CD4-positive, alpha-beta T cell treated with Interleukin-15 for 4 hours (primary cell): ENCODE data around the gene SLC25A31.

ENCODE experiments used
- DNase-seq: peaks from one replicate; pipeline ENCODE4 v3.0.0-alpha.2; 2020; ENCODE audit warnings: low spot score

The SLC25A31 gene

GRCh38 chr4:127730142-127730913 lies at the start of gene SLC25A31:
Gene SLC25A31, plus strand, starts transcription at chr4:127730400. Its CDS starts 146 bp downstream, at chr4:127730546.
- DNase-seq: no peak

- no peak for DNase-seq
Observed at GRCh38 chr4:127685292-127685691, 44.9 kb upstream of the SLC25A31 start.

GRCh38 chr4:127686658-127687057 lies 43.5 kb upstream of the SLC25A31 start:
- DNase-seq: no peak

GRCh38 chr4:127687580-127687979 lies 42.6 kb upstream of the SLC25A31 start:
- DNase-seq: no peak

- DNase-seq: no peak
Observed at GRCh38 chr4:127698789-127699200, 31.4 kb upstream of the SLC25A31 start.

GRCh38 chr4:127708985-127709384 lies 21.2 kb upstream of the SLC25A31 start:
- no peak for DNase-seq

- DNase-seq: no peak
Observed at GRCh38 chr4:127709456-127709855, 20.7 kb upstream of the SLC25A31 start.

GRCh38 chr4:127731406-127731805 lies 1.2 kb downstream of the SLC25A31 start:
- no peak for DNase-seq

- DNase-seq: no peak
Observed at GRCh38 chr4:127732623-127733328, 2.6 kb downstream of the SLC25A31 start.

DNA sequence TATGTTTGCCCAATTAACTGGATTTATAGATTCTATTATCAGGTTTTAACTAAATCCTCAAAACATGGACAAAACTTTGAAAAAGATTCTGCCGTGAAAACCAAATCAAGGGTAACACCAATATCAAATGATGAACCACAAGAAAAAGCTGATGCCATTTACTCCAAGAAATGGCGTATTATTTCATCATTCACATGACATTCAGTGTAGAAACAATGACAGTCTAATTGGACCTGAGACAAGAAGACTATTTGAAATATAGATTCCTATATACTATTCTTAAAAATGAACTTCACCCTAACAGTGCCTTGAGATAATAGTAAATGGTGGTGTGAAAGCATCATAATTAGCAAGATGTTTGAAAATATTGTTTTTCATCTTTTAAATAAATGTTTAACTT lies 4.8 kb downstream of the SLC25A31 start:
- DNase-seq: no peak

DNA sequence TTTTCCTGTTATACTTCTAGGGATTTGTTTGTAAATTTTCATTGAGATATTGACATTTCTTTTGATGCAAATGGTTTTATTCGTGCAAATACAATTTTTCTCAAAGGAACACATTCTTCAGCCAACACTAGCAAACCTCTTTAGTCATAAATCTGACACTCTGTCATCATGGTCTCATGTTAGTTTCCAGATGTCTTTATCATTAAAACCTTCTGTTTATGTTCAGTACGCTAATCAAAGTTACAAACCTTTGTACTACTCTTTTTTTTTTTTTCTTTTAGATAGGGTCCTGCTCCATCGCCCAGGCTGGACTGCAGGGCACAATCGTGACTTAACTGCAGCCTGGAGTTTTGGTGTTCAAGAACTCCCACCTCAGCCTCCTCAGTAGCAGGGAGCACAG lies 7.1 kb downstream of the SLC25A31 start:
- no peak for DNase-seq

DNA sequence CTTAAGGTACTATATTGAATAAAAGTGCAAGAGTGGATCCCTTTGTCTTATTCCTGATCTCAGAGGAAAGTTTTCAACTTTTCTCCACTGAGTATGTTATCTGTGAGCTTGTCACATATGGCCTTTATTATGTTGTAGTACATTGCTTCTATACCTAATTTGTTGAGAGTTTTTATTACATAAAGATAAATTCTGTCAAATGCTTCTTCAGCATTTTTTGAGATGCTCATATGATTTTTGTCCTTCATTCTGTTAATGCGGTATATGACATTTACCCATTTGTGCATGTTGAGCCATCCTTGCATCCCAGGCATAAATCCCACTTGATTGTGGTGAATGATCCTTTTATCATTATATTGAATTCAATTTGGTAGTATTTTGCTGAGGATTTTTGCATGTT lies 11.0 kb downstream of the SLC25A31 start:
- no peak for DNase-seq

DNA sequence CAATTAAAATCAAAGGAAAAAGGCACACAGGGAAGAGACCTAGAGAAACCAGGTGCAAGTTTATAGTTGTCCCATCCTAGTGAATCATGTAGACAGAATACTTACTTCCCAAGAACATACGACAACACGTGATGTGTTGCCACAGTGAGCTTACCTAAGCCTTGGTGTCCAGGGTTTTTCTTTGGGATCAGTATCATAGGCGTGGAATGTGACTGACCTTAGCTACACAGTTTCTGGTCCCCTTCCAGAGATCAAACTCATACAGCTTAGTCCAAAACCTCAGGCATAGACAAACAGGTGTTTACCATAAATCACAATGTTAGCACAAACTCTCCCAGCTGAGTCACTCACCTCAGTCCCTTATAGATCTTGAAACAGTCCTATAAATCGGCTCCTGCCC lies 17.7 kb downstream of the SLC25A31 start:
- DNase-seq: no peak

DNA sequence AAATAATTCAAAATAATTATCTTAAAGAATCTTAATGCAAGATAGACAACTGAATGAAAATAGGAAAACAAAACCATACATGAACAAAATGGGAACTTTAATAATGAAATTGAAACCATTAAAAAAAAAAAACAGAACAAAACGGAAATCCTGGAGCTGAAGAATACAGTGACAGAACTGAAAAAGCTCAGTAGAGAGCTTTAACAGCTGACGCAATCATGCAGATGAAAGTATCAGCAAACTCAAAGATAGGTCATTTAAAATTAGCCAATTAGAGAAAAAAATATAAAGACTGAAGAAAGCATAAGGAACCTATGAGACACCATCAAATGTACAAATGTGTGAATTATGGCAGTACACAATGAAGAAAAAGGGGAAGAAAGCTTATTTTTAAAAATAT lies 18.8 kb downstream of the SLC25A31 start:
- no peak for DNase-seq

DNA sequence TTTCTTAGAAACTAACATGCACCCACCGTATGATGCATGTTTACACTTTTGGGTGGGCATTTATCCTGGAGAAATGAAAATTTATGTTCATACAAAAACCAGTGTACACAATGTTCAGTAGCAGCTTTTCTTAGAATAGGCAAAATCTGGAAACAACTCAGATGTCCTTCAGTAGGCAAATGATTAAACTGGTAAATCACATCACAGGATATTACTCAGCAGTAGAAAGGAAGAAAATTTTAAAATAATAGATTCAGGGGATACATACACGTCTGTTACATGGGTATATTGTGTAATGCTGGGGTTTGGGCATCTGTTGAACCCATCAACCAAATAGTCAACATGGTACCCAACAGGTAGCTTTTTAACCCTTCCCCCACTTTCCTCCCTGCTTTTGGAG lies 26.7 kb downstream of the SLC25A31 start:
- DNase-seq: no peak

- DNase-seq: no peak
Observed at GRCh38 chr4:127759228-127759820, 29.1 kb downstream of the SLC25A31 start.

DNA sequence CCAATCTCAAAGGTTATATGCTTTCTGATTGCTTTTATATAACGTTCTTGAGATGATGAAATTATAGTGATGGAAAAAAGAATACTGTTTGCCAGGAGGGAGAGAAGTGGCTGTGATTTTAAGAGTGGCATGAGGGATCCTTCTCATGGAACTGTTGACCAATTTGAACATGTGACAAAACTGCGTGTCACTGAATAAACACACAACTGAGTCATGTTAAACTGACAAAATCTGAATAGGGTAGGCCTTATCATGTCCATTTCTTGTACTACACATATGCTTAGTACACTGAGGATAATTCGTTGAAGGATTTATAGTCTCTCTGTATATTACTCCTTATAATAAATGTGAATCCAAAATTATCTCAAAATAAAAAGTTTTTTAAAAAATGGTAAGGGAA lies 29.7 kb downstream of the SLC25A31 start:
- no peak for DNase-seq

DNA sequence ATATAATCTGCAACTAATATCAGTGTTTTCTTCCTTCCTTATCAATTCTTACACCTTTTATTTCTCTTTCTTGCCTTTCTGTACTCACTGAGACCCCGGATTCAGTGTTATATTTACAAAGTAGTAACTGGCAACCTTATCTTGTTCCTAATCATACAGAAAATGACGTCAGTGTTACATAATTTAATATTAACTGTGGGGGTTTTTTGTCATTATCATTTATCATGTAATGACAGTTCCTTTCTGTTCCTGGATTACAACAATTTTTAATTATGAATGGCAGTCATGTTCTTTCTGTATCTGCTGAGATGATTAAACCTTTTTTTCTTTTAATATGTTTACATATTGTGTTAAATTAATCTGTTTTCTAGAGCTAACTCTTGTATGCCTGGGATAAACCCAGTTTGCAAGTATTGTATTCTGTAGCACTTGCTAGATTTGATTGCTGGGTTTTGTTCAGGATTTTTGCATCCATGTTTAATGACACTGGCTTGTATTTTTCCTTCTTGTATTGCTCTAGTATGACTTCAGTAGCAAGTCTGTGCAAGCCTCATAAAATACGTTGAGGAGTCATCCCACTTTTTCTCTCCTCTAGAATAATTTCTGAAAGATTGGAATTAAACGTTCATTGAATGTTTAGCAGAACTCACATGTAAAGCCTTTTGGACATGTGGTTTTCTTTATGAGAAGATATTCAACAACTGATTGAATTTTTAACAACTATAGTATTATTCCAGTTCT lies 41.5 kb downstream of the SLC25A31 start:
- DNase-seq: no peak

- DNase-seq: no peak
Observed at GRCh38 chr4:127772769-127773671, 42.8 kb downstream of the SLC25A31 start.

GRCh38 chr4:127775843-127776242 lies 45.6 kb downstream of the SLC25A31 start:
- no peak for DNase-seq

DNA sequence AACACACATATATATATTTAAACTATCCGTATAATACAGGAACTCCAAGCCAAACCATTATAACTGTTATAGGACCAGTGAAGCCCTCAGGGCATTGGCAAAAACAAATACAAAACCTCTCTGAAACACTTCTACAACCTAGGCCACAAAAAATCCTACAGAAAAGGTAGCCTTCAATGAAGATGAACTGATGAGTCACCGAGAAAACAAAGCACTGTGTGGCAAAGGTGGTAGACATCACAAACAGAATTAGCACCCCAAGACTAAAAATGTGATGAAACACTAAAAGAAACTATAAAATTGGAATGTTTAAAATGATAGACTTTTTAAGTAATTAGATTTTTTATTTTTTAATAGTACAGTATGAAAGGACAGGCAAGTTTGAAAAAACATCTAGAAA lies 46.4 kb downstream of the SLC25A31 start:
- no peak for DNase-seq
